HT-29 (cell line): Measurements from ENCODE around the gene ELAVL2. TPM values are rescaled to one million over a fixed set of nuclear protein-coding genes. Genes with fewer than 3 reads are reported as not detected.

Experiments used
- DNase-seq: peaks from one replicate; pipeline ENCODE4 v3.0.0-alpha.2; 2015; ENCODE audit warnings: low spot score
- total RNA-seq: library from RNA; depleted of rRNA; stranded (reverse); fragments of >200 nt; shearing (Covaris generic); gene quantifications from 2 replicates; pipeline ENCODE4 v1.2.3, GENCODE V29; 2014

Gene ELAVL2
- total RNA-seq, 1 experiment from 2014 or later: not detected

GRCh38 chr9:23662320-23662719 lies 163.7 kb downstream of the ELAVL2 start:
- no peak for DNase-seq

DNA sequence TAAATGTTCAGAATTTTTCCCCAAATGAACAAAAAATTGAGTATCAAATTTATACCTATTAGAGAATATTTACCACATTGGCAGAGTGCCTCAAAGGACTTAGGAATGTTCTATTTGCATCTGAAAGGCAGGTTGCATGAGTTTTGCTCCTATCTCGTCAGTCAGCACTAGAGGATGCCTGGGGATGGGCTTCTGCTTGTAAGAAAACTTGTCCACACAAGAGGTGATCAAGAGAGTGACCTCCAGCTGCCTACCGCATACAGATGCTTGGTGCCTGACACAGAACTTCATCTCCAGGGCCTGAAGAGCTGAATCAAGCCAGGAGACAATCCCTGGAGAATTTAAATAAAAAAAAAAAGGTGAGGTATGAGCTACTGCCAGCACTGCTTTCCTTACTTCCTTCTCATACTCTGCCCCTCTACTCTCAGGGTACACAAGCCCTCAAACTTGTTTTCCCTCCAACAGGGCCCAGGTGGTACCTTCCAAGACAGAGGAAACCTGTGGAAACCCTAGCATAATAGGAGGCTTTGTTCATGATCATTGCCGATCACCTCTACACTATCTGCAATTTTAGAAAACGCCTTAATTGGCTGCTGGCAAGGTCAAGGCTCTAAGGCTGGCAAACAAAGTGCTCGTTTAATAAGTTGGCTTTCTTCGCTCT lies 166.6 kb downstream of the ELAVL2 start:
- no peak for DNase-seq

DNA sequence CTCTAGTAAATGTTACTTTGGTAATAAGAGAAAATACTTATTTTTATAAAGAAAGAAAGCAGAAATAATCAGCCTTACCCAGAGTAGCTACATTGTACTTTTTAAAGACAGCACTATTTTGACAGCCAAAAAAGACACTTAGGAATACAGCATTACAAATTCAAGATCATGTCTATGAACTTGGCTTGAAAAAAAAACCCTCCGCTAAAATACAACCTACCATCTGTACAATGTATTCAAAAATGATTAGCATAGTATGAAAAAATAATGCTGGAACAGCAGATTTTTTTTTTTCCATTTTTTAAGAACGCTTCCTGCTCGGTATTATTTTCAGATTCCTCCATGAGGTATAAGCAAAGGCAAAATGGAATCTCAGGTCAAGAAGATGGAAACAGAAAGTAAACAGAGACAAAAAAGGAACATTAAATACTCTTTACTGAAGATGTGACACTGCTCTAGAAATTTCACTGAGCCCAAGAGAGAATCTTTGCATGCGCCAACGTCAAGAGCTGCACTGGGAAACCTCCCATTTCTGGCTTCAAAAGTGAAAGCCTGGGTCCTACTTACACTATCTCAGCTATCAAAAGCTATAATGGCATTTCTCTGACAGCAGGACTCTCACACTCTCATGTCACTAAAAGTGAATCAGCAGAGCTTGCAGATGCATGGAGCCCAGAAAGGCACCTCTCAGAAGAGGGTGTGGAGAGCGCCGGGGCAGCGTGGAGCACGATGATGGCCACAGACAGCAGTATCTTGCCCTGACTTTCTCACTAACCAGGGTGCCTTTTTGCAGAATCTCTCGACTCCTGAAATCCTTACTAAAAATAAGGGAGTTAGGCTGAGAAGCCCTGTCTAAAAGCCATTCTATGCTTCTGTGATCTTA lies 167.4 kb downstream of the ELAVL2 start:
- DNase-seq: no peak

DNA sequence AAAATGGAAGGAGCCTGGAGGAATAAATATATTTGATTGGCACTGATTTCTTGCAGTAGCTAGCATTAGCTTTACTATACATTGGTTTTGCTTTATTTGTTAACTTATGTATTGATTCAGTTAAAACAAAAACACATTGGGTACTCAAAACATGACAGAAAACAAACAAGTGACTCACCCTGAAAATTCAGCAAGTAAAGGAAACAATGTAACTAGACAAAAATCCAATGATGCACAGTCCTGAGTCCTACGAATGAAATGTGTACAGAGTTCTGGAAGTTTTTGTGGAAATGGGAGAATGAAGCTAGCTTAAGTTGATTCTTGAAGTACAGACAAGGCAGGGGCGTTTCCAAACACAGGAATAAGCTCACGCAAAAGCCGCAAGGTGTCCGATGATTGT lies 175.0 kb downstream of the ELAVL2 start:
- DNase-seq: no peak

DNA sequence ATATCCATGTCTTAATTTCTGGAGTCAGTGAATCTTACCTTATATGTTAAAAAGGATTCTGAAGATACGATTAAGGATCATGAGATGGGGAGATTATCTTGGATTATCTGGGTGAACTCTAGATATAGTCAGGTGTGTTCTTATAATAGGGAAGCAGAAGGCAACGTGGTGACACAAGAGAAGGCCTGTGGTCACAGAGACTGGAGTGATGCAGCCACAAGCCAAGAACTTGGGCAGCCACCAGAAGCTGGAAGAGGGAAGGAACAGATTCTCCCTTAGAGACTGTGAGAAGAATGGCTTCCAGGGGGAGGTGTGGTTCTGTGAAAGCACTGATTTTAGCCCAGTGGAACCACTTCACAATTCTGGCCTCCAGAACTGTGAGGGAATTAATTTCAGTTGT lies 177.4 kb downstream of the ELAVL2 start:
- DNase-seq: no peak

- DNase-seq: no peak
Observed at GRCh38 chr9:23644896-23645295, 181.1 kb downstream of the ELAVL2 start.

- no peak for DNase-seq
Observed at GRCh38 chr9:23644326-23644725, 181.7 kb downstream of the ELAVL2 start.

GRCh38 chr9:23643656-23644258 lies 182.3 kb downstream of the ELAVL2 start:
- no peak for DNase-seq
